ENCODE results near the gene MRGPRD.
"Not testable (repeated sequence)": the region's sequence is repeated elsewhere in the genome, so short reads cannot be mapped to it uniquely, and the experiment has no call there.

Gene MRGPRD

GRCh38 chr11:68992743-68993255, 12.0 kb upstream of the MRGPRD start:
- DNase-seq, result no peak

GRCh38 chr11:68990995-68991780, 10.4 kb upstream of the MRGPRD start:
- no peak for DNase-seq

GRCh38 chr11:68989936-68990606, 9.3 kb upstream of the MRGPRD start:
- DNase-seq, result no peak

DNA sequence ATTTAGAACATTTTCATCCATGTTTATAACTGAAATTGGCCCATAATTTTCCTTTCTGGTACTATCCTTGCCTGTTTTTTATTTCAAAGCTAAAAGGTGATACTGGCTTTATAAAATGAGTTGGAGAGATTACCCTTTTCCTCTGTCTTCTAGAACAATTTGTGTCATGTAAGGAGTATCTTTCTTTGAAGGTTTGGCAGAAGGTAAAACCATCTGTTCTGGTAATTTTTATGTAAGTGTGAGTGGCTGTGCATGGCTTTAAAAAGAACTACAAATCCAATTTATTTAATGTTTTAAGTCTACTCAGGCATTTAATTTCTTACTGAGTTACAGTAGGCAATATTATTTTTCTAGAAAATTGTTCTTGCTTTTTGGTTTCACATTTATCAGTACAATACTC, 7.7 kb upstream of the MRGPRD start:
- DNase-seq, result no peak

- DNase-seq, result no peak
Measured at GRCh38 chr11:68987211-68987610, 6.4 kb upstream of the MRGPRD start.

DNA sequence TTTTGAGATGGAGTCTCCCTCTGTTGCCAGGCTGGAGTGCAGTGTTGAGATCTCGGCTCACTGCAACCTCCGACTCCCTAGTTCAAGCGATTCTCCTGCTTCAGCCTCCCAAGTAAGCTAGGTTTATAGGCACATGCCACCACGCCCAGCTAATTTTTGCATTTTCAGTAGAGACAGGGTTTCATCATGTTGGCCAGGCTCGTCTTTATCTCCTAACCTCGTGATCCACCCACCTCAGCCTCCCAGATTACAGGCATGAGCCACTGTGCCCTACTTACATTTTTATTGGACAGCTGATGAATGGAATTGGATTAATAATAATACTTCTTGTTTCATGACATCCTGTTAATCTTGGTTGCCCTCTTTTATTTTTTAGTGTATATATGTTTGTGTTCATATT, 3.0 kb upstream of the MRGPRD start:
- DNase-seq, result no peak

- DNase-seq, result no peak
Measured at GRCh38 chr11:68982134-68982533, 1.3 kb upstream of the MRGPRD start.

GRCh38 chr11:68979931-68980775, 633 bp downstream of the MRGPRD start:
- no peak for DNase-seq

DNA sequence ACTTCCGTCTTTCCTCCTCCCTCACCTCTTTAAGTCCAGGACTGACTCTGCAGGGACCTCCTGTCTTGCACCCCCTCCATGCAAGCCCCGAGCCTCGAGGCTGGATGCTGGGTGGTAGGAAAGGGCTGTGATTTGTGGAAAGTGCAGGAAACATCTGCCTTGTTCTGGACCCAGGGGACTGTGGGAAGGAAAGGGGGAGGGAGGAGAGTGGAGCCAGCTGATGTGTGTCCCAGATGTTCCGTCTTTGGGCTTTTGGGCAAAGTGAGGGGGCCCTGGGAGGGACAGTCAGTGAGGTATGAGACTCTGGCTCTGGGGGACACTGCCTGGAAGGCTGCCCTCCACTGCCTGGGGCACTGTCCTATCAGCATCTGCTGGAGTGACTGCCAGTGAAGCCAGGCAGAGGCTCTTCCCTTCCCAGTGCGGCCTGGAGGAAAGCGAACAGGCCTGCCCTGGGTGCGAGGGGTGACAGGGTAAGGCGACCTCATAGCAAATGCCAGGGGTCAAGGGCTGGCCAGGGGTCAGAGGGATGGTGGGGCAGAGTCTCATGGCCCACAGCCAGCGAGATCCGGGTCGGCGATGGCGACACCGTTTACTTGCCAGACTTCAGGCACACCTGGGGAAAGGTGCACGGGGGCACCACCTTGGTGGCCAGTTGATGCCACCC, 1.7 kb downstream of the MRGPRD start:
- DNase-seq, result no peak

- no peak for DNase-seq
Measured at GRCh38 chr11:68978626-68978930, 2.2 kb downstream of the MRGPRD start.

GRCh38 chr11:68977781-68978625, 2.8 kb downstream of the MRGPRD start:
- DNase-seq, result no peak

DNA sequence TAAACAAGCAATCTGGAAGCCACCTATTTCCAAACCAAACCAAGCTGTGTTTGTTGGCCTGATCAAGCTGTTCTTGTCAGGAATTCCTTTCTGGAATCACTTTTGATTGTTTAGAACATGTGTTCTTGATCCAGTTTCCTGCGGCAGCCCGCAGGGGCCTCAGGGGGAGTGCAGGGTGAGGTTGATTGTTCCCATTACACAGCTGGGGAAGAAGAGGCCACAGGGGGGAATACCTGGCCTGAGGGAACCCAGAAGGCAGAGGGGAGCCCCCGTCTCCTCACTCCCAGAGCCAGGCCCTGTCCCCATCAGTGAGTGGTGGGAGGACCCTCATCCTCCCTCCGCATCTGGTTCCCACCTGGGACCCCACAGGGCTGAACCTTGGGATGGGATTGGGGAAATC, 4.2 kb downstream of the MRGPRD start:
- DNase-seq, result no peak

- no peak for DNase-seq
Measured at GRCh38 chr11:68976095-68976494, 4.7 kb downstream of the MRGPRD start.

GRCh38 chr11:68974421-68975194, 6.2 kb downstream of the MRGPRD start:
- DNase-seq, result no peak

GRCh38 chr11:68973706-68974105, 7.1 kb downstream of the MRGPRD start:
- not testable (repeated sequence) for DNase-seq

DNA sequence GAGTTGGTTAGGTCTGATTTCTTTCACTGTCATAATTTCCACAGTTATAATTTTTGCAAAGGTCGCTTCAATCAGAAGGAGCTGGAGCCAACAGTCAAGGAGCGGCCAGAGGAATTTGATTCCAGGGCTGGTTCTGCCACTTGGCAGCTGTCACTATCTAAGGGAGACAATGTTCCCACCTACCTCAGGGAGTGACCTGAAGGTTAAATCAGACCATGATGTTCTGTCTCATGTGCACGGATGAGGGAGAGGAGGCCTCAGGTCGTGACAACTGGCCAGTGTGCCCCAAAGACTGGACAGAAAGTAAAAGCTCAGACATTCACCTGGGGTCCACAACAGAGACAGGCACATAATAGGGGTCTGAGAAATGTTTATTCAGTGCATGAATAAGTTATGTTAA, 7.6 kb downstream of the MRGPRD start:
- DNase-seq, result no peak

- DNase-seq, result no peak
Measured at GRCh38 chr11:68970921-68971636, 9.7 kb downstream of the MRGPRD start.

DNA sequence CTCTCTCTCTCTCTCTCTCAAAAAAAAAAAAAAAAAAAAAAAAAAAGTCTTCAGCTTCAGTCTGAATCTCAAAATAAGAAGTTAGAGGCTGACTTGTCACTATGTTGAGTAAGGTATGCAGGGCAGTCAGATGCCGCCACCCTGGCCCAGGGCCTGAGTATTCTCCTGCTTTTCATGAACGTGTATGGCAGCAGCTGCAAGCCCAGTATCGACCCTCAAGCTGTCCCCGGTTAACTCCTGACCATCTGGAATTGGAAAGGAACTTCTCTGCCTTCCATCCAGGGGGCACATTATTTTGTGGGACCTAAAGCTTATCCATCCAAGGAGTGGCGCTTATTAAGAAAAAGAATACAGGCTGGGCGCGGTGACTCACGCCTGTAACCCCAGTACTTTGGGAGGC, 11.4 kb downstream of the MRGPRD start:
- no peak for DNase-seq

DNA sequence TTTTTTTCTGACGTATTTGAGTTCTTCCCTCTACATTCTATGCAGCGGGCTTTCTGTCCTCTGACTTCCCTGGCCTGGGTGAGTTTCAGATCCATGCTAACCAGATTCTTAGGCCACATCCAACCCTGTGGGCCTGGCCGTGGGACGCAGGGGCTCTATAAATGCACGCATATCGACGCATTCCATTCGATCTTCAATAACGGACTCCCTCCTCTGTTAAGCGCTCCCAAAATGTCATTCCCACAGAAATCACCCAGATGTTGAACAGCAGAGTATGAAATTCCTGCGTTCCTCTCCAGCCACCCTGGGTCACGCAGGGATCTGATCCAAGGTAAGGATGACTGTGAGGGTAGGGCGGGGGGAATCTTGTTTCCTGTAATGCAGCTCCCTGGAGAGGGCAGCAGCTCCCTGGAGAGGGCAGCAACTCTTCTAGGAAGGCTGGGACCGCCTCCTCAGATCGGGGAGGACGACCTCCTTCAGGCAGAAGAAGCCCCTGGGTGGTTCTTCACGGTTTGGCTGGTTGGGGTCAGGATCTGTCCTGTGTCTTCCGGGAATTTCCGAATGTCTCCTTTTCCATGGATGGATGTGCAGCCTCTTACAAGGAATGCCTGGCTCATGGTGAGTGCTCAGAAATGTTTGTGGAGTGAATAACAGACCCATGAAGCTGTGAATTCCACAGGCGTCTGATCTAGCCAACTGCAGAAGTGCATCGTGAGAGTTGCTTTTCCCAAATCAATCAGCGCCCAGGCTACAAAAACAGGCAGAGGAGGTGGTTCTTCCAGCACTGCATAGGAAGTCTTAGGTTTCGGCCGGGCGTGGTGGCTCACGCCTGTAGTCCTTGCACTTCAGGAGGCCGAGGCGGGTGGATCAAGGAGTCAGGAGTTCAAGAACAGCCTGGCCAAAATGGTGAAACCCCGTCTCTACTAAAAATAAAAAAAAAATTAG, 12.2 kb downstream of the MRGPRD start:
- DNase-seq, result no peak

All from bone marrow (tissue), 2 donors.